ENCODE results near the gene ARV1. TPM values are rescaled to one million over a fixed set of nuclear protein-coding genes. Genes with fewer than 3 reads are reported as not detected.

The ARV1 gene
- polyA plus RNA-seq, 1 donor (not counting 4 experiments of a cell fraction or from before 2014, with no cell fraction given): 38.1 TPM

- peaks cover 56% of the 10 kb centered on the region for H3K79me2 ChIP-seq (ENCODE audit: control insufficient read depth, insufficient read depth, low read length)
- TF ChIP-seq EZH2 (IDR thresholded peaks at IDR 0.05; ENCODE audit: low read length) (no peak), CTCF (optimal IDR thresholded peaks at IDR 0.05 in 1 of 3, IDR thresholded peaks at IDR 0.05 in 1 of 3, conservative IDR thresholded peaks at IDR 0.05 in 1 of 3; ENCODE audit: extremely low read depth in 1 of 3, insufficient read depth in 2 of 3, low read length in 3 of 3) (no peak)
- DNase-seq (ENCODE audit: low read depth, low spot score) (no peak), FAIRE-seq (no peak)
- peak overlapping the region; percentile 87 to 93 (median 92) for H3K4me3 ChIP-seq (ENCODE audit: control insufficient read depth in 2 of 3, extremely low read depth in 1 of 3, insufficient read depth in 2 of 3, low read depth in 1 of 3, low read length in 3 of 3)
- dilution Hi-C loops (cut with MboI; ENCODE audit: extremely low pct_ligation_motif_present, low sequenced_read_pairs): no loop called here
- no peaks in the 10 kb centered on the region for H4K20me1 ChIP-seq (ENCODE audit: control insufficient read depth, extremely low read depth, insufficient read depth, low read length)
- H3K9ac ChIP-seq (ENCODE audit: control insufficient read depth, extremely low read depth, insufficient read depth, low read length): peak overlapping the region; percentile 76
- H3K9me1 ChIP-seq (ENCODE audit: control insufficient read depth, extremely low read depth, insufficient read depth, low read length): no peaks in the 10 kb centered on the region
- peak overlapping the region; percentile 87 for H3K4me2 ChIP-seq (ENCODE audit: control insufficient read depth, extremely low read depth, insufficient read depth, low read depth, low read length)
- peaks cover 12% of the 10 kb centered on the region for H3K4me1 ChIP-seq (ENCODE audit: control insufficient read depth, extremely low read depth, insufficient read depth, low read length)
- H3K27ac ChIP-seq (ENCODE audit: control insufficient read depth, insufficient read depth, low read length): peak overlapping the region; percentile 29
- peaks cover 8 to 18% of the 10 kb centered on the region in 2 experiments for H3K36me3 ChIP-seq (ENCODE audit: control insufficient read depth in 2 of 2, extremely low read depth in 1 of 2, insufficient read depth in 2 of 2, low read length in 2 of 2)
- H2AFZ ChIP-seq (ENCODE audit: control insufficient read depth, low read length): peak overlapping the region; percentile 74
- H3K9me3 ChIP-seq (ENCODE audit: control insufficient read depth, low read depth, low read length): no peaks in the 10 kb centered on the region
- H3K27me3 ChIP-seq (ENCODE audit: control insufficient read depth, extremely low read depth, insufficient read depth, low read length): no peaks in the 10 kb centered on the region
Measured at GRCh38 chr1:230979389-230979716, 459 bp downstream of the ARV1 start.

GRCh38 chr1:230979952-230980351 lies 1.1 kb downstream of the ARV1 start:
- DNase-seq (ENCODE audit: low read depth, low spot score): no peak
- TF ChIP-seq CTCF (optimal IDR thresholded peaks at IDR 0.05 in 1 of 3, IDR thresholded peaks at IDR 0.05 in 1 of 3, conservative IDR thresholded peaks at IDR 0.05 in 1 of 3; ENCODE audit: extremely low read depth in 1 of 3, insufficient read depth in 2 of 3, low read length in 3 of 3) (no peak), EZH2 (IDR thresholded peaks at IDR 0.05; ENCODE audit: low read length) (no peak)
- peaks cover 56% of the 10 kb centered on the region for H3K79me2 ChIP-seq (ENCODE audit: control insufficient read depth, insufficient read depth, low read length)
- no peak overlapping the region for H2AFZ ChIP-seq (ENCODE audit: control insufficient read depth, low read length)
- no peaks in the 10 kb centered on the region for H3K27me3 ChIP-seq (ENCODE audit: control insufficient read depth, extremely low read depth, insufficient read depth, low read length)
- H3K4me3 ChIP-seq (ENCODE audit: control insufficient read depth in 2 of 3, extremely low read depth in 1 of 3, insufficient read depth in 2 of 3, low read depth in 1 of 3, low read length in 3 of 3): peak overlapping the region; percentile 87 to 93 (median 92)
- H3K4me1 ChIP-seq (ENCODE audit: control insufficient read depth, extremely low read depth, insufficient read depth, low read length): peaks cover 12% of the 10 kb centered on the region
- no peak overlapping the region for H3K27ac ChIP-seq (ENCODE audit: control insufficient read depth, insufficient read depth, low read length)
- peak overlapping the region; percentile 87 for H3K4me2 ChIP-seq (ENCODE audit: control insufficient read depth, extremely low read depth, insufficient read depth, low read depth, low read length)
- no peak for FAIRE-seq
- no peaks in the 10 kb centered on the region for H4K20me1 ChIP-seq (ENCODE audit: control insufficient read depth, extremely low read depth, insufficient read depth, low read length)
- H3K36me3 ChIP-seq (ENCODE audit: control insufficient read depth in 2 of 2, extremely low read depth in 1 of 2, insufficient read depth in 2 of 2, low read length in 2 of 2): peaks cover 8 to 18% of the 10 kb centered on the region in 2 experiments
- H3K9me1 ChIP-seq (ENCODE audit: control insufficient read depth, extremely low read depth, insufficient read depth, low read length): no peaks in the 10 kb centered on the region
- H3K9ac ChIP-seq (ENCODE audit: control insufficient read depth, extremely low read depth, insufficient read depth, low read length): peak overlapping the region; percentile 76
- H3K9me3 ChIP-seq (ENCODE audit: control insufficient read depth, low read depth, low read length): no peaks in the 10 kb centered on the region
- dilution Hi-C loops (cut with MboI; ENCODE audit: extremely low pct_ligation_motif_present, low sequenced_read_pairs): no loop called here
